Esophagus muscularis mucosa (tissue), 4 donors: ENCODE data around the gene B3GLCT.

Experiments
- EP300 ChIP-seq: sonication (generic); formaldehyde crosslinking; IDR thresholded peaks from one replicate; pipeline ENCODE4 v1.6.1; 2017; ENCODE audit warnings: antibody characterized with exemption
- POLR2A ChIP-seq: fragments of 450-650 bp; IDR thresholded peaks from one replicate; pipeline ENCODE4 v1.6.1; 2017; ENCODE audit warnings: antibody characterized with exemption, moderate library complexity, mild to moderate bottlenecking, low read depth
- POLR2AphosphoS5 ChIP-seq, 2 donors: sonication (generic); formaldehyde crosslinking; IDR thresholded peaks; one replicate each; pipeline ENCODE4 v1.6.1; 2017; ENCODE audit warnings: antibody characterized with exemption in 2 of 2
- TF ChIP-seq, protein P1 (sequence below), 3 experiments: fragments of 200-600 bp in 2 of 3; fragments of 450-650 bp in 1 of 3; sonication (generic) in 2 of 3; IDR thresholded peaks; one replicate each; pipeline ENCODE4 v1.5.1; 2017 to 2019; ENCODE audit warnings: antibody characterized with exemption in 3 of 3, mild to moderate bottlenecking in 2 of 3, moderate library complexity in 1 of 3

DNA sequence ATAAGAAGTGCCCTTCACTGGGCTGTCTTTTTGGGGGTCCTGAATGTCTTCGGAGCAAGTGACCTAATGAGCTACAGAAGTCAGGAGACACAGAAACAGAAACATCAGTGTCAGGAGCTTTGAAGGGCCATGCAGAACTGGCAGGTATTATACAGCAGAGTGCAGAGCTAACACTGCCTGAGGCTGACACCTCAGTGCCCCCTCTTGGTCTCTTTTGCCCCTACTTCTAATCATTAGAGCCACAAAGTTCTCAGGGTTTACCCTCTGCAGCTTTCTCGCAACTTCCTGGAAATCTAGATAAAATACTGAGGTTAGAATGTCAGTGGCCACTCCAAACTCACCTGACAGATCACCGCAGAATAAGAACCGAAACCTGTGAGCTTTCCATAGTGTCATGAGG is 172.7 kb downstream of the B3GLCT start:
- TF ChIP-seq, protein P1, sequence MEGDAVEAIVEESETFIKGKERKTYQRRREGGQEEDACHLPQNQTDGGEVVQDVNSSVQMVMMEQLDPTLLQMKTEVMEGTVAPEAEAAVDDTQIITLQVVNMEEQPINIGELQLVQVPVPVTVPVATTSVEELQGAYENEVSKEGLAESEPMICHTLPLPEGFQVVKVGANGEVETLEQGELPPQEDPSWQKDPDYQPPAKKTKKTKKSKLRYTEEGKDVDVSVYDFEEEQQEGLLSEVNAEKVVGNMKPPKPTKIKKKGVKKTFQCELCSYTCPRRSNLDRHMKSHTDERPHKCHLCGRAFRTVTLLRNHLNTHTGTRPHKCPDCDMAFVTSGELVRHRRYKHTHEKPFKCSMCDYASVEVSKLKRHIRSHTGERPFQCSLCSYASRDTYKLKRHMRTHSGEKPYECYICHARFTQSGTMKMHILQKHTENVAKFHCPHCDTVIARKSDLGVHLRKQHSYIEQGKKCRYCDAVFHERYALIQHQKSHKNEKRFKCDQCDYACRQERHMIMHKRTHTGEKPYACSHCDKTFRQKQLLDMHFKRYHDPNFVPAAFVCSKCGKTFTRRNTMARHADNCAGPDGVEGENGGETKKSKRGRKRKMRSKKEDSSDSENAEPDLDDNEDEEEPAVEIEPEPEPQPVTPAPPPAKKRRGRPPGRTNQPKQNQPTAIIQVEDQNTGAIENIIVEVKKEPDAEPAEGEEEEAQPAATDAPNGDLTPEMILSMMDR (IDR thresholded peaks at IDR 0.05): no peak
- TF ChIP-seq POLR2A (no peak), EP300 (no peak), POLR2AphosphoS5 (IDR thresholded peaks at IDR 0.05) (no peak)
